DOHH2 (cell line): ENCODE results near the gene APLP2.

ENCODE experiments used
- H3F3A ChIP-seq: fragments of 200-600 bp; sonication (generic), shearing (Covaris generic); 2 replicates; pipeline ENCODE4 v1.6.0; 2016; ENCODE audit warnings: antibody characterized with exemption, mild to moderate bottlenecking; ENCODE audit not compliant: control insufficient read depth, insufficient read depth
- H3K27ac ChIP-seq: fragments of 200-600 bp; sonication (generic); 2 replicates; pipeline ENCODE4 v1.5.1; 2014; ENCODE audit warnings: low read depth, mild to moderate bottlenecking, low read length, moderate library complexity
- H3K27me3 ChIP-seq: fragments of 200-600 bp; sonication (generic); 2 replicates; pipeline ENCODE4 v1.6.1; 2014; ENCODE audit warnings: mild to moderate bottlenecking, low read length, mixed read lengths; ENCODE audit not compliant: control insufficient read depth
- H3K36me3 ChIP-seq: fragments of 200-600 bp; sonication (generic); 2 replicates; pipeline ENCODE4 v1.6.1; 2014; ENCODE audit warnings: mild to moderate bottlenecking, low read length, moderate library complexity, mixed read lengths; ENCODE audit not compliant: control insufficient read depth
- H3K4me1 ChIP-seq: fragments of 200-600 bp; sonication (generic); 2 replicates; pipeline ENCODE4 v1.6.1; 2014; ENCODE audit warnings: mild to moderate bottlenecking, low read length, mixed read lengths; ENCODE audit not compliant: control insufficient read depth
- H3K4me2 ChIP-seq: fragments of 200-600 bp; sonication (generic); 2 replicates; pipeline ENCODE4 v1.6.0; 2014; ENCODE audit warnings: mild to moderate bottlenecking, low read length, moderate library complexity
- H3K4me3 ChIP-seq: fragments of 200-600 bp; sonication (generic); 2 replicates; pipeline ENCODE4 v1.5.1; 2014; ENCODE audit warnings: mild to moderate bottlenecking, low read length, mixed read lengths
- H3K79me2 ChIP-seq: fragments of 200-600 bp; sonication (generic); 2 replicates; pipeline ENCODE4 v1.6.1; 2014; ENCODE audit warnings: mild to moderate bottlenecking, low read length, mixed read lengths; ENCODE audit not compliant: control insufficient read depth
- H3K9me2 ChIP-seq: fragments of 200-600 bp; sonication (generic); replicated peaks from 2 replicates; pipeline ENCODE4 v1.6.1; 2014; ENCODE audit warnings: mild to moderate bottlenecking, low read length, mixed read lengths; ENCODE audit not compliant: control insufficient read depth
- H3K9me3 ChIP-seq: fragments of 200-600 bp; sonication (generic); 2 replicates; pipeline ENCODE4 v1.6.1; 2014; ENCODE audit warnings: antibody characterized with exemption, low read length, mixed read lengths; ENCODE audit not compliant: control insufficient read depth, insufficient read depth
- H4K20me1 ChIP-seq: fragments of 200-600 bp; sonication (generic); 2 replicates; pipeline ENCODE4 v1.6.0; 2014; ENCODE audit warnings: low read depth, mild to moderate bottlenecking, antibody characterized with exemption, low read length, moderate library complexity; ENCODE audit not compliant: control insufficient read depth, insufficient read depth
- CTCF ChIP-seq: fragments of 200-600 bp; sonication (generic); IDR thresholded peaks from one replicate; pipeline ENCODE4 v1.5.1; 2014; ENCODE audit warnings: antibody characterized with exemption, mild to moderate bottlenecking, low read depth, low read length; ENCODE audit not compliant: poor library complexity, severe bottlenecking
- EZH2phosphoT487 ChIP-seq: fragments of 200-600 bp; sonication (generic); IDR thresholded peaks from 2 replicates; pipeline ENCODE4 v1.6.1; 2017; ENCODE audit warnings: borderline replicate concordance, mild to moderate bottlenecking, antibody characterized with exemption, low read length, moderate library complexity, mixed read lengths

Gene APLP2

DNA sequence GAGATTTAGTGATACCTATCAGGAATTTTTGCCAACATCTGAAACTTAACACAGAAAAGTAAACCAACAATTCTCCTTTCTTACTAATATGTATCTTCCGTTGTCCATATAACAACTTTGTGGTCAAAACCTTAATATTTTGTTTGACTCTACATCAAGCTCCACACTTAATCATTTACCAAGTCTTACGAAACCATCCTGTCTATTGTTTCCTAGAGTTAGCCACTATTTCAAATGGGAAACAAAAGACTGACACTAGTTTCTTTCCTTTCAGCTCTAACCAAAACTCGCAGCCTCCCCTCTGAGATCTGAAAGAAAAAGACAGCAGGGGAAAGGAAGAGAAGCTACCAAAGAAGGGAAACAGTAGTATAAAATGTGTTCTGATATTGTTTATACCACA, 40.6 kb upstream of the APLP2 start:
- H3K9me2 ChIP-seq, result no peaks in the 10 kb centered on the region
- no peaks in the 10 kb centered on the region for H3K27me3 ChIP-seq
- H3K4me2 ChIP-seq, result no peak overlapping the region
- H3F3A ChIP-seq, result no peaks in the 10 kb centered on the region
- H4K20me1 ChIP-seq, result no peaks in the 10 kb centered on the region
- no peaks in the 10 kb centered on the region for H3K9me3 ChIP-seq
- no peaks in the 10 kb centered on the region for H3K79me2 ChIP-seq
- no peak overlapping the region for H3K27ac ChIP-seq
- H3K36me3 ChIP-seq, result no peaks in the 10 kb centered on the region
- H3K4me1 ChIP-seq, result peaks cover 15% of the 10 kb centered on the region
- no peak overlapping the region for H3K4me3 ChIP-seq
- TF ChIP-seq CTCF, result no peak
- TF ChIP-seq EZH2phosphoT487, result no peak

DNA sequence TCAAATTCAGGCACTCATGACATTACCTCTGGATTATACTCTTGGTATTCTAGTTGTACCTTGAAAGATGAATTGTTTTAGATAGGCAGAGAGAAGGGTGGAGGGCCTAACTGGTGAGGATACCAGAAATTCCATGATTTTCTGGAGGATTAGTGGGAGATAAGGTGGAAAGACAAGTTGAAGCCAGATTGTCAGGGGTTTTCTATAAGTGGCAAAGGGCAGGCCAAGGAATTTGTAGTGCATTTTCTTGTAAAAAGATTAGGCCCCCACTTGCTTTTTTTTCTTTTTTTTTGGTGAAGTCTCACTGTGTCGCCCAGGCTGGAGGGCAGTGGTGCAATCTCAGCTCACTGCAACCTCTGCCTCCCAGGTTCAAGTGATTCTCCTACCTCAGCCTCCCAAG, 38.6 kb upstream of the APLP2 start:
- H3K9me3 ChIP-seq, result no peaks in the 10 kb centered on the region
- H4K20me1 ChIP-seq, result no peaks in the 10 kb centered on the region
- no peaks in the 10 kb centered on the region for H3K27me3 ChIP-seq
- peaks cover 17% of the 10 kb centered on the region for H3K4me1 ChIP-seq
- no peaks in the 10 kb centered on the region for H3K9me2 ChIP-seq
- H3K4me3 ChIP-seq, result no peak overlapping the region
- no peak overlapping the region for H3K27ac ChIP-seq
- TF ChIP-seq CTCF (no peak), EZH2phosphoT487 (no peak)
- H3K79me2 ChIP-seq, result no peaks in the 10 kb centered on the region
- no peaks in the 10 kb centered on the region for H3K36me3 ChIP-seq
- no peaks in the 10 kb centered on the region for H3F3A ChIP-seq
- H3K4me2 ChIP-seq, result no peak overlapping the region

DNA sequence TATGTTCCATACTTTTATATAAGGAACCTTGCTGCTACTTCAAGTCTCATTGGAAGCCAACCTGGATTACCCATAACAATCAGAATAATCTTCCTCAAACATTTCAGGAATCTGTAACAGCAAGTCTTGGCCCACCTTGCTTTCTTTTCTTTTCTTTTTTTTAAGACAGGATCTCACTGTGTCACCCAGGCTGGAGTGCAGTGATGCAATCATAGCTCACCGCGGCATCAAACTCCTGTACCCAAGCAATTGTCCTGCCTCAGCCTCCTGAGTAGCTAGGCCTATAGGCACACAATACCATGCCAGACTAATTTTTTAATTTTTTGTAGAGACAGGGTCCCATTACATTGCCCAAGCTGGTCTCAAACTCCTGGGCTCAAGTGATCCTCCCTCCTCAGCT, 37.7 kb upstream of the APLP2 start:
- H3K36me3 ChIP-seq, result no peaks in the 10 kb centered on the region
- H3F3A ChIP-seq, result no peaks in the 10 kb centered on the region
- no peak overlapping the region for H3K4me2 ChIP-seq
- no peaks in the 10 kb centered on the region for H4K20me1 ChIP-seq
- H3K4me3 ChIP-seq, result no peak overlapping the region
- no peaks in the 10 kb centered on the region for H3K9me2 ChIP-seq
- H3K27me3 ChIP-seq, result no peaks in the 10 kb centered on the region
- no peaks in the 10 kb centered on the region for H3K9me3 ChIP-seq
- no peaks in the 10 kb centered on the region for H3K79me2 ChIP-seq
- TF ChIP-seq CTCF (no peak), EZH2phosphoT487 (no peak)
- peaks cover 17% of the 10 kb centered on the region for H3K4me1 ChIP-seq
- H3K27ac ChIP-seq, result no peak overlapping the region

- TF ChIP-seq EZH2phosphoT487 (no peak), CTCF (no peak)
- H3K9me2 ChIP-seq, result no peaks in the 10 kb centered on the region
- peaks cover 17% of the 10 kb centered on the region for H3K4me1 ChIP-seq
- no peaks in the 10 kb centered on the region for H3K9me3 ChIP-seq
- no peak overlapping the region for H3K27ac ChIP-seq
- H3K79me2 ChIP-seq, result no peaks in the 10 kb centered on the region
- H4K20me1 ChIP-seq, result no peaks in the 10 kb centered on the region
- H3K4me2 ChIP-seq, result no peak overlapping the region
- no peaks in the 10 kb centered on the region for H3F3A ChIP-seq
- no peak overlapping the region for H3K4me3 ChIP-seq
- H3K27me3 ChIP-seq, result no peaks in the 10 kb centered on the region
- H3K36me3 ChIP-seq, result no peaks in the 10 kb centered on the region
Measured at GRCh38 chr11:130032931-130033330, 36.8 kb upstream of the APLP2 start.
